NCI-H1092 treated with DMSO at 0.1 percent for 48 hours (cell line): ENCODE results near the gene SPON2.

Experiments used
- DNase-seq: peaks from one replicate; lab custom pipeline; 2025; lab: John Stamatoyannopoulos, UW

The SPON2 gene

GRCh38 chr4:1172971-1173757 is 781 bp upstream of the SPON2 start:
- DNase-seq, result no peak

- DNase-seq, result peak; percentile 6
These were observed 814 bp downstream of the SPON2 start for GRCh38 chr4:1171311-1172227.

- no peak for DNase-seq
These were observed 1.4 kb downstream of the SPON2 start for GRCh38 chr4:1170976-1171310.

GRCh38 chr4:1170156-1170975 is 2.0 kb downstream of the SPON2 start:
- DNase-seq, result no peak

- DNase-seq, result no peak
These were observed 2.7 kb downstream of the SPON2 start for GRCh38 chr4:1169691-1170096.

GRCh38 chr4:1169171-1169671 is 3.2 kb downstream of the SPON2 start:
- DNase-seq, result no peak

GRCh38 chr4:1168191-1169101 is 3.9 kb downstream of the SPON2 start:
- DNase-seq, result no peak

GRCh38 chr4:1167244-1167949 is 5.0 kb downstream of the SPON2 start:
- DNase-seq, result peak; percentile 85

GRCh38 chr4:1166509-1167243 is 5.7 kb downstream of the SPON2 start:
- no peak for DNase-seq

GRCh38 chr4:1164956-1165545 is 7.3 kb downstream of the SPON2 start:
- DNase-seq, result no peak

- no peak for DNase-seq
These were observed 7.9 kb downstream of the SPON2 start for GRCh38 chr4:1164444-1164843.

- DNase-seq, result no peak
These were observed 8.3 kb downstream of the SPON2 start for GRCh38 chr4:1164040-1164439.

GRCh38 chr4:1160351-1160750 is 12.0 kb downstream of the SPON2 start:
- no peak for DNase-seq

GRCh38 chr4:1156069-1156468 is 16.3 kb downstream of the SPON2 start:
- DNase-seq, result no peak

- DNase-seq, result no peak
These were observed 17.1 kb downstream of the SPON2 start for GRCh38 chr4:1155314-1155713.

- DNase-seq, result no peak
These were observed 17.7 kb downstream of the SPON2 start for GRCh38 chr4:1154523-1155182.

- DNase-seq, result no peak
These were observed 18.3 kb downstream of the SPON2 start for GRCh38 chr4:1154126-1154522.

- no peak for DNase-seq
These were observed 18.8 kb downstream of the SPON2 start for GRCh38 chr4:1153567-1154090.

- no peak for DNase-seq
These were observed 20.1 kb downstream of the SPON2 start for GRCh38 chr4:1152290-1152689.
